CD4-positive, alpha-beta T cell treated with Interleukin-10 for 1 hour (primary cell): ENCODE measurements around the gene ELP5.

Source experiments
- DNase-seq: peaks from one replicate; pipeline ENCODE4 v3.0.0-alpha.2; 2020

The ELP5 gene

DNA sequence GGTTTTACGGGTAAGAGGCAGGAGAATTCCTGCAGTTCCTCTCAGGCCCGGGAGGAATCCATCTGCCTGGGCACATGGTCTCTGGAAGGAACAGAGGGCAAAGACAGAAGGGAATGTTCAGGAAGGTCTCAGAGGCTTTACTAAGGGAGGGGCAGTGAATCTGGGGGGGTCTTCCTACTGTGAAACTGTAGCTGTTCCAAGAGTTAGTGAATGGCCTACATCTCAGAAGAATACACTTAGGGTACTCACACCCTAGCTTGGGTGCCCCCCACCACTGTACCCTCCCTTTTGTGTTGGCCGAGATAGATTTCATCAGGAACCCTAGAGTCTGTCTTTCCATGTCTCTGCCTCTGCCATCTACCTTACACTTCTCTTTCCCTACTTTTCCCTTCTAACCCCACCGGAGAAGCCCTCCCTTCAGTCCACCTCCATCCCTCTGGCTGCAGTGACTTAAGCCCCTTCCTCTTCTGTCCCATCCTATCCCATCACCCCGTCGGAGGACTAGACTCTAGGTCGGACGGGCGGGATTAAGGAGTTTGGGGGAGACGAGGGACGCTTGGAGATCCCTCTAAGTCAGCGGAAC is 32.7 kb upstream of the ELP5 start:
- DNase-seq = no peak

DNA sequence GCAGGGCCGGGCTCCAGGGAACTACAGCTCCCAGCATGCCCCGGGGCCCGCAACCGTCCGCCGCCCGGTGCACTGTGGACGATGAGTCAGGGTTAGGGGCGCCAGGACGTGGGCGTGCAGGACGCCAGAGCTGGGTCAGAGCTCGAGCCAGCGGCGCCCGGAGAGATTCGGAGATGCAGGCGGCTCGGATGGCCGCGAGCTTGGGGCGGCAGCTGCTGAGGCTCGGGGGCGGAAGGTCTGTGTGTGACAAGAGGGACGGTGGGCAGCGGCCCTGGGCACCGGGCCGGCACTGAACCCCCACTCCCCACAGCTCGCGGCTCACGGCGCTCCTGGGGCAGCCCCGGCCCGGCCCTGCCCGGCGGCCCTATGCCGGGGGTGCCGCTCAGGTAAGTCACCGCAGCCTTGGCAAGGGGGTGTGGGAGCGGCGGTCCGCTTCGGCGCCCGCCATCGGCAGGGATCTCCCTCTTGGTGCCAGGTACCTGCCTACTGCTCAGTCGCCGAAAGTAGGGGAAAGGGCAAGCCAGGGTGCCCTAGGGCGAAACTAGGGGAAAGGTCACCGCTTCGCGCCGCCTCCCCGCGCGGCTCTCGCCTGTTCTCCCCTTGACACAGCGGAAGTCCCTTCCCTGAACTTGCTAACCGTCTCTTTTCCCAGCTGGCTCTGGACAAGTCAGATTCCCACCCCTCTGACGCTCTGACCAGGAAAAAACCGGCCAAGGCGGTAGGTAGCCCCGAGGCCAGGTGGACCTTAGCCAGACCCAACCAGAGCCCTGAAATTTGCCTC is 32.0 kb upstream of the ELP5 start, which contains the start of the genes ACADVL and DLG4:
Gene ACADVL, plus strand, starts transcription at position 127 of the 781 bp plus-strand sequence. Its CDS starts 47 bp downstream, at position 174.
Gene DLG4, minus strand, starts transcription at position 25 of the 781 bp plus-strand sequence.
- peak; percentile 82 for DNase-seq

DNA sequence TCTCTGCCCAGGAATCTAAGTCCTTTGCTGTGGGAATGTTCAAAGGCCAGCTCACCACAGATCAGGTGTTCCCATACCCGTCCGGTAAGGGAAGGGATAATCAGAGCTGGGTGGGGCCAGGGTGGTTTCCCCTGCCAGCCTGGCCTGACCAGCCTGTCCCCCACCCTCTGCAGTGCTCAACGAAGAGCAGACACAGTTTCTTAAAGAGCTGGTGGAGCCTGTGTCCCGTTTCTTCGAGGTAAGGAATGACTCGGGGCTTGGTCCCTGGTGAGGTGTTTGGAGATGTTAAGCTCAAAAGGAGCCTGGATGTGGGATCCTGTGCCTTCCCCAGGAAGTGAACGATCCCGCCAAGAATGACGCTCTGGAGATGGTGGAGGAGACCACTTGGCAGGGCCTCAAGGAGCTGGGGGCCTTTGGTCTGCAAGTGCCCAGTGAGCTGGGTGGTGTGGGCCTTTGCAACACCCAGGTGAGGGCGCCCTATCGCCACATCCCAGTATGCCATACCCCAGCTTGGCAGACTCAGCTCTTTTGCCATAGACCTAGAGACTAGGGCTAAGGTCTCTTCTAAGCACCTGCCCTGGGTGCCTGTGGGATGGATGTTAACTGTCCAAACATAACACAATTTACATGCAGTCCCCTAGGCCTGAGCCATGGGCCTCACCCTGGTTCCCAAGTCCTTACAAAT is 31.3 kb upstream of the ELP5 start:
- peak; percentile 71 for DNase-seq

DNA sequence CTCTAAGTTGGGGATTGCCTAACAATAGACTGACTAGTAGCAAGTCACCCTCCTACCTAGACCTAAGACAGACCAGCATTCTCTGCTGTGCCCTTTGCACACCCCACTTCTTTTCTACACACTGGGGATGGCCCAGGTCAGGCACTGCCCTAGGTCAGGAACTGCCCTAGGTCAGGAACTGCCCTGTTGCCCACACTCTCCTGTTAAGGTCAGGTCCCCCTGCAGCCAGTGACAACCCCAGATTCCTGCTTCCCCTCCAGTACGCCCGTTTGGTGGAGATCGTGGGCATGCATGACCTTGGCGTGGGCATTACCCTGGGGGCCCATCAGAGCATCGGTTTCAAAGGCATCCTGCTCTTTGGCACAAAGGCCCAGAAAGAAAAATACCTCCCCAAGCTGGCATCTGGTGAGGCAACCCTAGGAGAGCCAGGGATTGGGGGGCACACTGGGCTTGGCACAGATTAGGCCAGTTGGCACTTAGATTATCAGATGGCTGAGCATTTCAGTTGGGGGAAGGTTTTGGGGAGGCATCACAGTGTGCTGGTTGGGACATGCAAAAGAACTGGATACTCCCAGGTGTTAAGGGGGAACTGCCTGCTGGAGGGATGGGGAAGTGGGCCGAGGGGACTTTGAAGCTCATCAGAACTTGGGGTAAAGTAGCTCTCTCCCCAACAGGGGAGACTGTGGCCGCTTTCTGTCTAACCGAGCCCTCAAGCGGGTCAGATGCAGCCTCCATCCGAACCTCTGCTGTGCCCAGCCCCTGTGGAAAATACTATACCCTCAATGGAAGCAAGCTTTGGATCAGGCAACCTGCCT is 30.5 kb upstream of the ELP5 start:
- DNase-seq = no peak

DNA sequence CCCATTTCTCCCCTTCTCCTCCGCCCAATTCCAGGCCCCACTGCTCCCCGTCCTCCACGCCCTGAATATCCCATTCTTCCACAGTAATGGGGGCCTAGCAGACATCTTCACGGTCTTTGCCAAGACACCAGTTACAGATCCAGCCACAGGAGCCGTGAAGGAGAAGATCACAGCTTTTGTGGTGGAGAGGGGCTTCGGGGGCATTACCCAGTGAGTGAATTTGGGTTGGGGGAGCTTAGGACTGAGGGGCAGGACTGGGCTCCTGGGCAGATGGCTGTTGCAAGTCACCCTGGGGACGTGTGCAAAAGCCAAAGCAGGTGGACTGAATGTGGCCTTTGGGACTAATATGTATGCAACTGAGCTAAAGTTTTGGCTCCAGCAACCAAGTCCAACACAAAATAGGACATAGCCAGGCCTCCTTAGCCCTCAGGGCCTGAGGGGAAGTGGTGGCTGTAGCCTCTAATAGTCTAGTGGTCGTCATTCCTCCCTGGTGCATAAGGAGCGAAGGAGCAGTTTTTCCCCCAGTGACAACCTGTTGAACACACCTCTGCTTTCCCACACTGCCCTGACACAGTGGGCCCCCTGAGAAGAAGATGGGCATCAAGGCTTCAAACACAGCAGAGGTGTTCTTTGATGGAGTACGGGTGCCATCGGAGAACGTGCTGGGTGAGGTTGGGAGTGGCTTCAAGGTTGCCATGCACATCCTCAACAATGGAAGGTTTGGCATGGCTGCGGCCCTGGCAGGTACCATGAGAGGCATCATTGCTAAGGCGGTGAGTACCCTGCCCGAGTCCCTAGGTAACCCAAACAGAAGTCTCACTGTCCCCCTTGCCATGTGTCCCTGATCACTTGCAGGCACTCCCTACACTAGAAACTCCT is 29.7 kb upstream of the ELP5 start:
- no peak for DNase-seq

DNA sequence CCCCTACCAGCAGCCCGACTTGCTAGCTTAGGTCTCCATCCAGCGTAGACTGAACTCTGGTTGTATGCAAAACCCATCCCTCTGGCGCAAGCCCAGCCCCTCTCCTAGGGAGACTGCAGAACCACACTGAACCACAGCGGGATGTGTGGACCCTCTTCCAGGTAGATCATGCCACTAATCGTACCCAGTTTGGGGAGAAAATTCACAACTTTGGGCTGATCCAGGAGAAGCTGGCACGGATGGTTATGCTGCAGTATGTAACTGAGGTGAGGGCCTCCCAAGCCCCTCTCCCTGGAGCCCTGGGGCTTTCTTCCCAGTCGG is 29.1 kb upstream of the ELP5 start:
- DNase-seq = no peak

DNA sequence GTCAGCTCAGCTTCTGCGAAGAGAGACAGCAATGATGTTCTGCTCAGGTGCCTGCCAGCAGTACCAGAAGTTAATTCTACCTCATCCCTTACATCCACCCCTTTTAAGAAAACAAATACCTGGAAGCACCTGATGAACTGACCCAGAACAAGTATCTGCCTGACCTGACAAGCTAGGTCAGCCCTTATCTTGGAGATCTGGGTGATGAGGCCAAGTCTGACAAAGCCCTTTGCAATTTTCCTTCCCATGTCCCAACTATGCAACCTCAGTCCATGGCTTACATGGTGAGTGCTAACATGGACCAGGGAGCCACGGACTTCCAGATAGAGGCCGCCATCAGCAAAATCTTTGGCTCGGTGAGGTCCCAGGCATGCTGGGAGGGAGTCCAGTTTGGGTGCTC is 28.6 kb upstream of the ELP5 start:
- no peak for DNase-seq

DNA sequence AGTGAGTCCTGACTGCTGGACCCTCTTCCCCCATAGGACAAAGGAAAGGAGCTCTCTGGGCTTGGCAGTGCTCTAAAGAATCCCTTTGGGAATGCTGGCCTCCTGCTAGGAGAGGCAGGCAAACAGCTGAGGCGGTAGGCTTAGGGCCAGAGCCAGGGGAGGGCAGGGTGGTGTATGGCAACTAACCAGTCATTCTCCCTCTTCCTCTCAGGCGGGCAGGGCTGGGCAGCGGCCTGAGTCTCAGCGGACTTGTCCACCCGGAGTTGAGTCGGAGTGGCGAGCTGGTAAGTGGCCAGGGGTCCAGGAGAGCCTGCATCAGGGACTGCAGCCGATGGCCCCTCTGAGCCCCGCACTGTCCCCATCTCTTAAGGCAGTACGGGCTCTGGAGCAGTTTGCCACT is 27.9 kb upstream of the ELP5 start:
- no peak for DNase-seq

DNA sequence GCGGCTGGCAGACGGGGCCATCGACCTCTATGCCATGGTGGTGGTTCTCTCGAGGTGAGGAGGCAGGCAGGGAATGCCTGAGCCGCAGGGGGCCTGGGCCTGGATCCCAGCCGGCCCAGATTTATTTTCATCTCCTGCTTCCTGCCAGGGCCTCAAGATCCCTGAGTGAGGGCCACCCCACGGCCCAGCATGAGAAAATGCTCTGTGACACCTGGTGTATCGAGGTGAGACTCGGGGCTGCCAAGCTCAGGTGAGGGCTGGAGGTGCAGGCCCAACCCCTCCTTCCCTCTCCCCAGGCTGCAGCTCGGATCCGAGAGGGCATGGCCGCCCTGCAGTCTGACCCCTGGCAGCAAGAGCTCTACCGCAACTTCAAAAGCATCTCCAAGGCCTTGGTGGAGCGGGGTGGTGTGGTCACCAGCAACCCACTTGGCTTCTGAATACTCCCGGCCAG is 27.3 kb upstream of the ELP5 start:
- no peak for DNase-seq

DNA sequence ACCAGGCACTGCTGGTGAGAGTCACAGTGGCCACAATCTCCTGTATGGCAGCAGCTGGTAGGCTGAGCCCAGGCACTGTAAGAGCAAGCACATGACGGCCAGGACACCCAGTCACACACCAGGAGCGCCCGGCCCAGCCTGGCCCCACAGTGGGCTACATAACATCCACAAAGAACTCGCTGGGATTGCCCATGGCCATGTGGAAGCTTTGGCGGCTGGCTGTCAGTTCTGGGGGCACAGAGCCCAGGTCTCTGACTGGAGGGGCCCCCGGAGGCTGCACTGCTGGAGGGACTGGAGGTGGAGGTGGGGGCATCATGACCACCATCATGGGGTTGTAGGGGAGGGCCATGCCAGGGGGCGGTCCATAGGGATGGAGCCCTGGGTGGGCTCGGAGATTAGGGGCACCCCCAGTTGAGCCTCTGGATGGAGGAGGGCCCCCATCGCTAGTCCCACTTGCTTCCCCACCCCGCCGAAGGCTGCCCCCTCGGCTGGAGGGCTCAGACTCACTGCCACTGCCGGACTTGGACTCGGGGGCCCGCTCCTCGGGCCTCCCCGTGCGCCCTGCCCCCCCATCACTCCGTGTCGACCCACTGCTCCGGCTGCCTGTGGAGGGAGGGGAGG is 26.2 kb upstream of the ELP5 start:
- DNase-seq = no peak

DNA sequence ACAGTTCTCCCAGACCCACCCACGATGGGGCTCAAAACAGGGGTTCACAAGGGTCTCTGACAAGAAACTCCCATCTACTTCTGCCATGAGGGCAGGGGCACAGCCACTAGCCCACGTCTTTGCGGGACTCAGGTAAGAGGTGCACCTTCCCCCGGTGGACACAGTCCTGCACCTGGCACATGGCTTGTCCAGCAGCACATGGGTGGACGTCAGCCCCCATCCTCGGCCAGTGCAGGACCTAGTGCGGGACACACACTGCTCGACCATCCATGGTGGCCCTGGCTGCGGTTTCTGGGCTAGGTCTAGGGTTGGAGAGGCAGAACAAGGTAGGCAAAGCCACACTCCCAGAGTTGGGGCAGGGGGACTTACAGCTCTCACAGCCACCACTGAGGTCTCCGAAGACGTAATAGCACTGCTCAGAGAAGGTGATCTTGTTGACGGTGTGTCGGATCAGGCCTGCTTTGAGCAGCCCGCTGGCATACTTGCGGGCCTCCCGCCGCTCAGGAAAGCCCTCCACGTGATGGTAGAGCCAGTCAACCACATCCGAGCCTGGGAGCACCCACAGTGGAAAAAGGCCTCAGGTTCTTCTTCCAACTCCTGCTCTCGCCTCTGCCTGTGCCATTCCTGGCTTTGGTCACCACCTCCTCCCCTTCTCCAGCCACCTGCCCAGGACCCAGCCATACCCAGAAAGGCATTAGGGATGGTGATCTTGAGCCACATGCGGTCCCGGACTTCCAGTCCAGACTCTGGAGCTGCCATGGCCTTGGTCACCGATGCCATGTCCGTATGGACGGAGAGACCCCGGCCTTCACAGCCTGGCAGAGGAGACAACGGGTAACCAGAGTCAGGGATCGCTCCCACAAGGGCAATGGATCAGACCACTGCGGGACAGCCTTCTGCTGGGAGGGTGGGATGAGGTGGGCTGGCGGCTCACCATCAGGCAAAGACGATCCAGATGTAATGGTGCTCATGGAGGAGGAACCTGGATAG is 25.0 kb upstream of the ELP5 start:
- no peak for DNase-seq

DNA sequence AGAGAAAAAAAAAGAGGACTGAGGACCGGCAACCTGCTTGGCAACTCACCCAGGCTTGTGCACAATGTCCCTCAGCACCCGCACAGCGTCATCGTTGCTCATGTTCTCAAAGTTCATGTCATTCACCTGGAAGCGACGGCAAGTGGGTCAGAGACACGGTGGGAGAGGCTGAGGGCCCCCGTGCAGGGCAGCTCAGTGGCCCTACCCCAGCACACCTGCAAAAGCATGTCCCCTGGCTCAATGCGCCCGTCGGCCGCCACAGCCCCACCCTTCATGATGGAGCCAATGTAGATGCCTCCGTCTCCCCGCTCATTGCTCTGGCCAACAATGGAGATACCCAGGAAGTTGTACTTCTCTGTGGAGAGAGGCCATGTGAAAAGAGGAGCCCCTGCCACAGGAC is 23.1 kb upstream of the ELP5 start:
- no peak for DNase-seq

DNA sequence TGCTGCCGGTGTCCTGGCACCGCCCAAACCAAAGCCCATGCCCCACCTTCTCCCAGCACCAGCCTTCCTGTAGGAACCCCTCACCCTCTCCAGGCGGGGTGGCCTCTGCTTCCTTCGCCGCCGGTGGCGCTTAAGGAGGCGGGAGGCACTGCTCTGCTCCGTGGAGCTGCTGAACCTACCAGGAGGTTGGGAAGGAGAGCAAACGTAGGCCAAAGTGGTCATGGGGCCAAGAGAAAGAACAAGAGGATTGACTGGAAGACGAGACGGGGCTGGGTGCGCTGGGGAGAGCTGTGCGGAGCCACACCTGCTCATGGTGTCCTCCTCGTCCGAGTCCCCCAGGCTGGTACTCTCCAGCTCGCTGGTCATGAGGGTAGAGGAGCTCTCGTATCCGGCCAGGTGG is 22.5 kb upstream of the ELP5 start:
- DNase-seq = no peak

DNA sequence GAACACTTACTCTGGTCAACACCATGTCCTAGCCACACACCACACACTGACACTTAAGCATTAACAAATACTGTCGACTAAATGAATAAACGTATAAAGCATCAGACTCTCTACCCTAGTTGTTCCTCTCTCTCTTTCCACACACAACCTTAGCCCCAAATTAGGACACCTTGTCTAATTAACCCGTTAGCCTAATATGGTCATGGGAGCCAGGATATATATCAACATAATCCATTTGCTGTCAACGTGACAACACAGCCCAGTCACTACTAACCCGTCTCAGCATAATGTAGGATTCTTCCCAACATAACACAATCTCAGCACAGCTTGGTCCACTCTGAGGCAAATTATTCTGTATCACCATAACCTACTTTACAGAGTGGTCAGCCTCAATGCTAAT is 19.9 kb upstream of the ELP5 start:
- DNase-seq = no peak

DNA sequence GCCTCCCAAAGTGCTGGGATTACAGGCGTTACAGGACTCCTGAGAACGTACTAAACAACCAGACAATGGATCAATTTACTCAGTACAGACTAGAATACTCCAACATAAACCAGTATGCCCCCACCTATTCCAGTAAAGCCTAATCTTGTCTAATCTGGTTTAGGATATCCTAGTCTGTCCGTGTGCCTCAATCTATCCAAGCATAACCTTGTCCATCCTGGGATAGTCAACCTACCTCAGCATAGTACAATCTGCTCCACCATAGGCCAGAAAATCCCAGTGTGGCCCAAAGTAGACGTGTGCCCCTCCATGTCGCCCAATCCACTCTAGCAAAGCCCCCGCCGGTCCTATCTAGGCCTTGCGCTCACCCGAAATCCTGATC is 18.3 kb upstream of the ELP5 start:
- DNase-seq = no peak

DNA sequence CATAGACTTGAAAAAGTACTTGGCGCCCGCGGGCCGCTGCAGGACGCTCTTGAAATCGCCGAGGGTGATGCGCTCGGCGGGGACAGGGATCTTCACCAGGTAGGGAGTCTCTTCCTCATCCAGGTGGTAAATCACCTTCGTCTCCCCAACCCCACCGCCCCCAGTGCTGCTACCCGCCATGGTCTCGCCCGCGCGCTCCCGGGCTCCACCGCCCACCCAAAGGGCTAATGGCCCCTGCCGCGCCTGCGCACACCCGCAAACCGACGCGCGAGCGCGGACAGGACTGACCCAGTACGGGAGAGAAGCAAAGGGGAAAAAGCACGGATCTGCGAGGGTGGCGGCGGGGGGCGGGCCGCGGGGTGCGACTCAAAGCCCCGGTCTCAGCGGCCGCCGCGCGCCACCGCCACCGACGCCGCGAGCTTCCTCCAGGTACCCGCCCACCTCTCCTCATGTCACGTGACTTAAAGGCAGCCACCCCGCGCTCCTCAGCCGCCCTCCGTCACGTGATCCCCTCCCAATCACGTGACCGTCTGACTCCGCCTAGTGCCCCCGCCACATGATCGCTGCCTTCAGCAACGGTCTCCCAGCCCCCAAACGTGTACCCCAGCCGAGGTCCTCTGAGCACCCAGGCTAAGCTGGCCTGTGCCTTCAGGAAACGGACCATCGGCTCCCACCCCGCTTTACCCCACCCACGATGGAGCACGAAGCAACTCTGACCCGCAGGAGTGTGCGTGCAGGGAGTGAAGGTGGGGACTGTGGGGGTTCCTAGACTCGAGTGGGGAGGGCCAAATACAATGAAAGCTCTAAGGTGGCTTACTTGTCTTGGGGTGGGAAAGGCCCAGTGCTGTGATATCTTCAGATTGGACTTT is 17.7 kb upstream of the ELP5 start, which contains the start of gene DVL2:
Gene DVL2, minus strand, starts transcription at position 435 of the 869 bp plus-strand sequence. Its CDS starts 255 bp downstream, at position 180.
- DNase-seq = peak; percentile 96

DNA sequence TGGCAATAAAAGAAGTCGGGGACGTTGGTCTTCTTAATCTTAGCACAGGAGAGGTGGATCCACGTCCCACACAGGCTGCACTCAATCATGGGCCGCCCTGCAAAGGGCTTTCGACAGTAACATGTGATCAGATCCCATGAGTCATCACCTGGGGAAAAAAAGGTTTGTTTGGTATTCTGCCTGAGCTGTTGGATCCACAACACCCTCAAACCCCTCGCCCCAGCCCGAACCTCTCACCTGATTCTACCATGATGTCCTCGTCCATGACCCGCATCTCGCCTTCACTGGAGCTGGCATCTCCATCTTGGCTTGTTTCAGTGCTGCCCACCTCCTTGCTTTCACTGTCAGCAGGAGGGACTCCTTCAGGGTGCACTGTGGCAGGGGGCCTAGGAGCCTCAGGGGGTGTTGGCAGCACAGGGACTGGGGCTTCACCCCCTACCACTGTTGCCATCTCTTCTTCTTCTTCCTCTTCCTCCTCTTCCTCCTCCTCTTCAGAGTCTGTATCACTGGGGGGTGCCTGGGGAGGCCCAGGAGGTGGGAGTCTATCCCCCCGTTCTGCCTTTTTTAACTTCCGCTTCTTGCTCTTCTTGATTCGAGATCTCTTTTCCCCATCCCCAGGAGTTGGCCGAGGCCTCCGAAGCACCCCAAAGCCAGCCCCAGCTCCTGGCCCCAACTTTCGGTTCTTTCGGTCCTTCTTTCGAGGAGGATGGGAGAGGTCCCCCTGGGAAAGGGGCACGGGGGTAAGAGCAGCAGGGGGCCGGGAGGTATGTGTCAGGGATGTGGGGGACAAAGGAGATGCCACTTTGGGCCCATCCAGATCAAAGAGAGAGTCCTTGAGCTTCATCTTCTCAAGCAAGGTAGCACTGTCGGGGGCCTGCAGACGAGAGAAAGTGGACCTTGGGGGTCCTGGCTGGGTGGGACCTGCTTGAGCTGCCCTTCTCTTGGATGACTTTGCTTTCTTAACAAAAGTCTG is 16.0 kb upstream of the ELP5 start:
- no peak for DNase-seq

DNA sequence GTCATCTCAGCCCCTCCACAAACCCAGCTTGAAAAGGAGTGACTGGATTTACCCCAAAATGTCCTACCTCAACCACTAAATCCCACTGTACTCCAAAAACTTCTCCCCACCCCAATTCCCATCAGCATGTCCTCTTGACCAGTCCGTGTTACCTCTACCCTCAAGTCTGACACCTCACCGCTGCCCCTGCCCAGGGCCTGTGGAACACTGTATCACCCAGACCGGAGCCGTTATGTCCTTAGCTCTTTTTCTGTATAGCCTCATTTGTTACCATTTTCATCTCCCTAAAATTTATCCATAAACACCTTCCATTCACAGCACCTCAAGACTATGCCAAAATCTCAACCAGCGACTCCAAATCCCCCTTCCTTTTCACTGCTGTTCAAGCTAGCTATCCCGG is 15.2 kb upstream of the ELP5 start:
- no peak for DNase-seq
